HG02610 (cell line): ENCODE measurements around the gene LCE7A.

Experiments
- ATAC-seq: cut with Tn5 transposase; IDR thresholded peaks from one replicate; pipeline ENCODE4 v1.9.1; 2021; ENCODE audit warnings: mild to moderate bottlenecking, moderate library complexity; ENCODE audit not compliant: unreplicated experiment

LCE7A gene

GRCh38 chr1:152859696-152860095, at the start of gene LCE7A:
LCE7A (plus strand) TSS chr1:152859996; CDS start chr1:152860698, 702 bp downstream.
- ATAC-seq = no peak

GRCh38 chr1:152811050-152811449, 48.7 kb upstream of the LCE7A start:
- no peak for ATAC-seq

GRCh38 chr1:152811671-152812070, 48.1 kb upstream of the LCE7A start, which contains the start of gene LCE1B:
LCE1B (plus strand) TSS chr1:152811971; CDS start chr1:152812447, 476 bp downstream.
- ATAC-seq = no peak

GRCh38 chr1:152817309-152817708, 42.5 kb upstream of the LCE7A start:
- ATAC-seq = no peak

GRCh38 chr1:152823294-152823693, 36.5 kb upstream of the LCE7A start:
- ATAC-seq = no peak

- no peak for ATAC-seq
These were observed 34.8 kb upstream of the LCE7A start for GRCh38 chr1:152824964-152825363.

GRCh38 chr1:152827173-152827572, 32.6 kb upstream of the LCE7A start, which contains the start of gene LCE1A:
LCE1A (plus strand) TSS chr1:152827473; CDS start chr1:152827473, 0 bp downstream.
- ATAC-seq = no peak

- ATAC-seq = no peak
These were observed 22.9 kb upstream of the LCE7A start for GRCh38 chr1:152836870-152837269.

GRCh38 chr1:152842556-152842955, 17.2 kb upstream of the LCE7A start, which contains the start of gene LCE6A:
LCE6A (plus strand) TSS chr1:152842856; CDS start chr1:152843521, 665 bp downstream.
- no peak for ATAC-seq

- ATAC-seq = no peak
These were observed 4.1 kb upstream of the LCE7A start for GRCh38 chr1:152855661-152856060.

- no peak for ATAC-seq
These were observed 1.7 kb upstream of the LCE7A start for GRCh38 chr1:152858062-152858461.

GRCh38 chr1:152860129-152860528, 333 bp downstream of the LCE7A start:
- ATAC-seq = no peak

GRCh38 chr1:152861374-152861773, 1.6 kb downstream of the LCE7A start:
- no peak for ATAC-seq

GRCh38 chr1:152864443-152864842, 4.6 kb downstream of the LCE7A start:
- no peak for ATAC-seq

GRCh38 chr1:152866321-152866720, 6.5 kb downstream of the LCE7A start:
- no peak for ATAC-seq

- peak; percentile 55 for ATAC-seq
These were observed 10.1 kb downstream of the LCE7A start for GRCh38 chr1:152869808-152870419.

GRCh38 chr1:152870831-152871730, 11.3 kb downstream of the LCE7A start:
- ATAC-seq = no peak

GRCh38 chr1:152871731-152872126, 11.9 kb downstream of the LCE7A start:
- ATAC-seq = no peak

- no peak for ATAC-seq
These were observed 13.7 kb downstream of the LCE7A start for GRCh38 chr1:152873495-152873894.

- no peak for ATAC-seq
These were observed 17.0 kb downstream of the LCE7A start for GRCh38 chr1:152876827-152877226.

- ATAC-seq = no peak
These were observed 18.2 kb downstream of the LCE7A start, which contains the start of gene SMCP for GRCh38 chr1:152878042-152878441. SMCP (plus strand) TSS chr1:152878322; CDS start chr1:152884423, 6,101 bp downstream.
